ENCODE results near the gene CASP7.

Gene CASP7

DNA sequence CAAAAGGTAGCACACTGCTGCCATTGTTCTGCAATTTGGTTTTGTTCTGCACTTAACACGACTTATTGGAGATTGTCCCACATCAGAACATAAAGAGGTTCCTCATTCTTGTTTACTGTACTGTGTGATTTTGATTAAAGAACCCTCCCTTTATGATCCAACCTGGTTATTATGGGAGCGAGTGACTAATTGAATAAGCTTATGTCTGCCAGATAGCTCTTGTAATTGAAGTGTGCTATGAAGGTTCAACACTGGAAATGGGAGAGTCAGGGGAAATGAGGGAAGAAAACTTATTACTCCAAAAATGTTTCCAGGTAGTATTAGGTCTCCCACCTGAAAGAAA is 33.9 kb downstream of the CASP7 start:
- no peak overlapping the region for H3K4me3 ChIP-seq (ENCODE audit: insufficient read depth in 1 of 2, low read depth in 1 of 2, low read length in 2 of 2)
- H2AFZ ChIP-seq (ENCODE audit: low read depth, low read length) = no peak overlapping the region
- no peak overlapping the region for H4K8ac ChIP-seq (ENCODE audit: low read length)
- H3K79me1 ChIP-seq (replicated peaks; ENCODE audit: low read length, poor library complexity, severe bottlenecking) = peaks cover 26% of the 10 kb centered on the region
- no CpG with 5 or more reads among the region's 2 CpGs for WGBS
- H3K9ac ChIP-seq (ENCODE audit: low read length) = no peak overlapping the region
- H2BK12ac ChIP-seq (ENCODE audit: low read length in 2 of 2) = no peak overlapping the region
- H3K27me3 ChIP-seq (ENCODE audit: control insufficient read depth in 1 of 2, insufficient read depth in 1 of 2, low read length in 2 of 2) = no peaks in the 10 kb centered on the region
- no peak for DNase-seq
- H3K4me1 ChIP-seq (ENCODE audit: control insufficient read depth, insufficient read depth, low read depth, low read length) = peaks cover 12% of the 10 kb centered on the region
- H2BK15ac ChIP-seq (ENCODE audit: low read depth, poor library complexity, severe bottlenecking) = no peak overlapping the region
- H3K23ac ChIP-seq (ENCODE audit: low read length in 2 of 2) = no peak overlapping the region
- no peak overlapping the region for H3K18ac ChIP-seq (ENCODE audit: low read depth in 1 of 2, low read length in 2 of 2)
- H3K4ac ChIP-seq (ENCODE audit: low read depth in 1 of 2, low read length in 2 of 2) = no peak overlapping the region
- H2BK120ac ChIP-seq (ENCODE audit: low read depth, low read length) = no peak overlapping the region
- no peak overlapping the region for H4K91ac ChIP-seq (ENCODE audit: low read length)
- H3K9me3 ChIP-seq (ENCODE audit: control insufficient read depth, low read length) = no peaks in the 10 kb centered on the region
- no peak overlapping the region for H3K4me2 ChIP-seq (ENCODE audit: low read length, poor library complexity, severe bottlenecking)
- no peak overlapping the region for H2BK5ac ChIP-seq (ENCODE audit: low read depth, low read length, poor library complexity, severe bottlenecking)
- H3K27ac ChIP-seq (ENCODE audit: low read length, poor library complexity, severe bottlenecking) = no peak overlapping the region
- peaks cover 14 to 42% of the 10 kb centered on the region in 2 experiments for H3K36me3 ChIP-seq (ENCODE audit: control insufficient read depth in 1 of 2, insufficient read depth in 2 of 2, low read depth in 1 of 2, low read length in 2 of 2)
- no peak overlapping the region for H3K14ac ChIP-seq (ENCODE audit: low read length in 2 of 2)
- H2AK5ac ChIP-seq (ENCODE audit: low read length, severe bottlenecking) = no peak overlapping the region

DNA sequence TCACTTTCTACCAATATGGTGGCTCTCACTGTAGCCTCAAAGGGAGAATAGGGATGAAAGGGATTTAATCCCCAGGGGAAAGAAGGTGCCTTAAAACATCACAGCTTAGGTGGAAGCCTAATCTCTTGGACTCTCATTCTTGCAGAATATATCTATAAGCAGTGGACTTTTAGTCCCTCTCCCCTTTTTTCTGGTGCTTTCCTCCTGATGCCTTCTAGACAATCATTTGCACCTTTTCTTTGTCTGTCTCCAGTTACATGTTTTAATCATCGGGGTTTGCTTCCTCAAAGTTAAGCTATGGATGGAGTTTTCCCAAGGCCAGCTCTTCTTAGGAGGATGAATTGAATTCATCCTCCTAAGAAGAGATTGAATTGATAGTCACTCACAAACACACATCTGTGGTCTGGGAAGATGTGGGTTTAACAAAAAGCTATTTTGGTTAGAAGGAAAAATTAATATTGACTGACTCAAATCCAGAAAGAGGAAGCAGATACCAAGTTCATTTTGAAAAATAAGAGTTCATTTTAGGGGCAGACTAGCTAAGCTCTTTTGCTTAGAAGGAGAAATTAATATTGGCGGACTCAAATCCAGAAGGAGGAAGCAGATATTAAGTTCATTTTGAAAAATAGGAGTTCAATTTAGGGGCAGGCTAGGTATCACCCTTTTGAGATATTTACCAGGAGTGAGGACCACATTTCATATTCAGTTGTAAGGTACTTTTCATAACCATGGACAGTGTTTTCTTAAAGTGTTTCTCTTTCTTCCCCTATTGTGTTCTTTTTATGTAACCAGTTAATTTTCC is 36.6 kb downstream of the CASP7 start:
- H3K4me3 ChIP-seq (ENCODE audit: insufficient read depth in 1 of 2, low read depth in 1 of 2, low read length in 2 of 2) = no peak overlapping the region
- H2BK15ac ChIP-seq (ENCODE audit: low read depth, poor library complexity, severe bottlenecking) = no peak overlapping the region
- H3K23ac ChIP-seq (ENCODE audit: low read length in 2 of 2) = no peak overlapping the region
- H2AFZ ChIP-seq (ENCODE audit: low read depth, low read length) = no peak overlapping the region
- no peak overlapping the region for H3K27ac ChIP-seq (ENCODE audit: low read length, poor library complexity, severe bottlenecking)
- no peak overlapping the region for H2BK120ac ChIP-seq (ENCODE audit: low read depth, low read length)
- H2BK5ac ChIP-seq (ENCODE audit: low read depth, low read length, poor library complexity, severe bottlenecking) = no peak overlapping the region
- H3K36me3 ChIP-seq (ENCODE audit: control insufficient read depth in 1 of 2, insufficient read depth in 2 of 2, low read depth in 1 of 2, low read length in 2 of 2) = peaks cover 23 to 62% of the 10 kb centered on the region in 2 experiments
- no peak overlapping the region for H3K4ac ChIP-seq (ENCODE audit: low read depth in 1 of 2, low read length in 2 of 2)
- H2BK12ac ChIP-seq (ENCODE audit: low read length in 2 of 2) = no peak overlapping the region
- WGBS = 85% methylated on average over 2 of the region's 2 CpGs
- H3K4me2 ChIP-seq (ENCODE audit: low read length, poor library complexity, severe bottlenecking) = no peak overlapping the region
- no peaks in the 10 kb centered on the region for H3K9me3 ChIP-seq (ENCODE audit: control insufficient read depth, low read length)
- no peaks in the 10 kb centered on the region for H3K27me3 ChIP-seq (ENCODE audit: control insufficient read depth in 1 of 2, insufficient read depth in 1 of 2, low read length in 2 of 2)
- H3K4me1 ChIP-seq (ENCODE audit: control insufficient read depth, insufficient read depth, low read depth, low read length) = peaks cover 6% of the 10 kb centered on the region
- peaks cover 39% of the 10 kb centered on the region for H3K79me1 ChIP-seq (replicated peaks; ENCODE audit: low read length, poor library complexity, severe bottlenecking)
- no peak for DNase-seq
- no peak overlapping the region for H3K14ac ChIP-seq (ENCODE audit: low read length in 2 of 2)
- no peak overlapping the region for H3K9ac ChIP-seq (ENCODE audit: low read length)
- H4K91ac ChIP-seq (ENCODE audit: low read length) = no peak overlapping the region
- H3K18ac ChIP-seq (ENCODE audit: low read depth in 1 of 2, low read length in 2 of 2) = no peak overlapping the region
- H2AK5ac ChIP-seq (ENCODE audit: low read length, severe bottlenecking) = no peak overlapping the region
- no peak overlapping the region for H4K8ac ChIP-seq (ENCODE audit: low read length)

DNA sequence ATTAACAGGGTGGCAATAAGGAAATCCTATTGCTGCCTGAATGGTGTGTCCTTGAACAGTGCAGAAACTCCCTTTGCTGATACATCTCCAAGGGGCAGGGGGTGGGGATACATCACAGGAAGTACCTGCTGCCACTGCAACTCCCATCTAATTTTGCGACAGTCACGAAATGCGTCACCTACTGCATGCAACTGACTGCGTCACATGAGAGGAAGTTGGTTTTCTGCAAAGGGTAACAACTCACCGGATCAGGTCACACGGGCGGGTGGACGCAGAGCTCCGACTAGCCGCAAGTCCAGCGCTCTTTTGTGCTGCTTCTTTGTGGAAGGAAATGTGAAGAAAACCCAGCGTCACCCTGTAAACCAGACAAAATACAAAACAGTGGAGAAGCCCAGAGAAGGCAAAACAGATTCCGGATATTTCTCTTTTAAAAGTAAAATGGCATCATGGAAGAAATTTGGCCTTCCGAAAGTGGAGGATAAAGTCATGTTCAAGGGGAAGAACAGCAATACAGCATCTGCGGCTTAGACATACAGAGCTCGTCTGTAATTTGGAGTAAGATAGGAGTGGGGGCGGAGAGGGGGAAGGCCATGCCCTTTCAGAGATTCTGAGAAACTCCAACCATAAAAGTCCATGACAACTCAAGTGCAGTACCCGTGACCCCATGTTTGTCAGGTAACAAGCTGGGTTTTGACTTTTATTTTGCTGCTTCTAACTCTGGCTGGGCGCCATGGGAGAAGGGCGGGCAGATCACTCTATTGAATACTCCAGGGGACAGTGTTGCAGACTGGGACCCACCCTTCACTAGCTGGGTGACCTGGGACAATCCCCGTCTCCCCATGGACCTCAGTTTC is 39.5 kb downstream of the CASP7 start:
- H2BK12ac ChIP-seq (ENCODE audit: low read length in 2 of 2) = no peak overlapping the region
- no peak overlapping the region for H3K9ac ChIP-seq (ENCODE audit: low read length)
- H2BK120ac ChIP-seq (ENCODE audit: low read depth, low read length) = no peak overlapping the region
- H2BK15ac ChIP-seq (ENCODE audit: low read depth, poor library complexity, severe bottlenecking) = no peak overlapping the region
- H3K18ac ChIP-seq (ENCODE audit: low read depth in 1 of 2, low read length in 2 of 2) = no peak overlapping the region
- no peak overlapping the region for H3K14ac ChIP-seq (ENCODE audit: low read length in 2 of 2)
- no peaks in the 10 kb centered on the region for H3K4me1 ChIP-seq (ENCODE audit: control insufficient read depth, insufficient read depth, low read depth, low read length)
- H4K8ac ChIP-seq (ENCODE audit: low read length) = no peak overlapping the region
- H3K27ac ChIP-seq (ENCODE audit: low read length, poor library complexity, severe bottlenecking) = no peak overlapping the region
- H3K4ac ChIP-seq (ENCODE audit: low read depth in 1 of 2, low read length in 2 of 2) = no peak overlapping the region
- no peak overlapping the region for H2AFZ ChIP-seq (ENCODE audit: low read depth, low read length)
- H3K79me1 ChIP-seq (replicated peaks; ENCODE audit: low read length, poor library complexity, severe bottlenecking) = peaks cover 38% of the 10 kb centered on the region
- no peaks in the 10 kb centered on the region for H3K9me3 ChIP-seq (ENCODE audit: control insufficient read depth, low read length)
- peaks cover 34 to 71% of the 10 kb centered on the region in 2 experiments for H3K36me3 ChIP-seq (ENCODE audit: control insufficient read depth in 1 of 2, insufficient read depth in 2 of 2, low read depth in 1 of 2, low read length in 2 of 2)
- H3K27me3 ChIP-seq (ENCODE audit: control insufficient read depth in 1 of 2, insufficient read depth in 1 of 2, low read length in 2 of 2) = no peaks in the 10 kb centered on the region
- no peak for DNase-seq
- H3K23ac ChIP-seq (ENCODE audit: low read length in 2 of 2) = no peak overlapping the region
- no peak overlapping the region for H2BK5ac ChIP-seq (ENCODE audit: low read depth, low read length, poor library complexity, severe bottlenecking)
- no peak overlapping the region for H3K4me3 ChIP-seq (ENCODE audit: insufficient read depth in 1 of 2, low read depth in 1 of 2, low read length in 2 of 2)
- no peak overlapping the region for H3K4me2 ChIP-seq (ENCODE audit: low read length, poor library complexity, severe bottlenecking)
- H4K91ac ChIP-seq (ENCODE audit: low read length) = no peak overlapping the region
- WGBS = 99% methylated on average over 18 of the region's 21 CpGs
- no peak overlapping the region for H2AK5ac ChIP-seq (ENCODE audit: low read length, severe bottlenecking)

- peaks cover 30% of the 10 kb centered on the region for H3K79me1 ChIP-seq (replicated peaks; ENCODE audit: low read length, poor library complexity, severe bottlenecking)
- H3K23ac ChIP-seq (ENCODE audit: low read length in 2 of 2) = no peak overlapping the region
- no peak overlapping the region for H2BK15ac ChIP-seq (ENCODE audit: low read depth, poor library complexity, severe bottlenecking)
- no peak overlapping the region for H2BK120ac ChIP-seq (ENCODE audit: low read depth, low read length)
- no peak overlapping the region for H3K4me2 ChIP-seq (ENCODE audit: low read length, poor library complexity, severe bottlenecking)
- no peak overlapping the region for H2AK5ac ChIP-seq (ENCODE audit: low read length, severe bottlenecking)
- no peak overlapping the region for H3K4ac ChIP-seq (ENCODE audit: low read depth in 1 of 2, low read length in 2 of 2)
- H2BK12ac ChIP-seq (ENCODE audit: low read length in 2 of 2) = no peak overlapping the region
- H4K8ac ChIP-seq (ENCODE audit: low read length) = no peak overlapping the region
- no peak overlapping the region for H2BK5ac ChIP-seq (ENCODE audit: low read depth, low read length, poor library complexity, severe bottlenecking)
- 85% methylated on average over 8 of the region's 8 CpGs for WGBS
- no peaks in the 10 kb centered on the region for H3K9me3 ChIP-seq (ENCODE audit: control insufficient read depth, low read length)
- no peak overlapping the region for H3K9ac ChIP-seq (ENCODE audit: low read length)
- H3K14ac ChIP-seq (ENCODE audit: low read length in 2 of 2) = no peak overlapping the region
- H3K27ac ChIP-seq (ENCODE audit: low read length, poor library complexity, severe bottlenecking) = no peak overlapping the region
- no peak overlapping the region for H4K91ac ChIP-seq (ENCODE audit: low read length)
- H3K4me1 ChIP-seq (ENCODE audit: control insufficient read depth, insufficient read depth, low read depth, low read length) = no peaks in the 10 kb centered on the region
- no peaks in the 10 kb centered on the region for H3K27me3 ChIP-seq (ENCODE audit: control insufficient read depth in 1 of 2, insufficient read depth in 1 of 2, low read length in 2 of 2)
- H2AFZ ChIP-seq (ENCODE audit: low read depth, low read length) = no peak overlapping the region
- no peak overlapping the region for H3K4me3 ChIP-seq (ENCODE audit: insufficient read depth in 1 of 2, low read depth in 1 of 2, low read length in 2 of 2)
- H3K36me3 ChIP-seq (ENCODE audit: control insufficient read depth in 1 of 2, insufficient read depth in 2 of 2, low read depth in 1 of 2, low read length in 2 of 2) = peaks cover 31 to 77% of the 10 kb centered on the region in 2 experiments
- no peak overlapping the region for H3K18ac ChIP-seq (ENCODE audit: low read depth in 1 of 2, low read length in 2 of 2)
- no peak for DNase-seq
Measured at GRCh38 chr10:113720386-113720785, 40.7 kb downstream of the CASP7 start.

Data from mesenchymal stem cell (in vitro differentiated cells and primary cell).